ENCODE measurements around the gene TBCD.

Gene TBCD

DNA sequence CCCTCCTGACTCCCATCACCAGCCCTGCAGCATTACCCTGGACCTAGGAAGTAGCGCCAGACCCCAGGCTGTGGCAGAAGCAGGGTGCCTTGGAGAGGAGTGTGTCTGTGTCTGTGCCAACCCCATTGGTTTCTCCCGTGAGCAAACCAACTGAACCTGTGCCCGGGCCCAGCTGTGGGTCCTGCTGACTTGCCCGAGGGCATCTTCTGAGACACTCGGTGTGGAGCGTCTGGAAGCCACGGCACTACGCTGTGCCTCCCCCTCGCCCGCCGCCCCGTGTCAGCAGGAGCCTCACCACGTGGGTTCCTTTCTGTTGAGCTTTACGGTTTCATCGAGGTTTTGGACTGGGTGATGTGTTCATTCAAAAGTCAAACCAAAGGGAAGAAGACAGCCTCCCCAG, 60.2 kb downstream of the TBCD start:
- no peak for DNase-seq

DNA sequence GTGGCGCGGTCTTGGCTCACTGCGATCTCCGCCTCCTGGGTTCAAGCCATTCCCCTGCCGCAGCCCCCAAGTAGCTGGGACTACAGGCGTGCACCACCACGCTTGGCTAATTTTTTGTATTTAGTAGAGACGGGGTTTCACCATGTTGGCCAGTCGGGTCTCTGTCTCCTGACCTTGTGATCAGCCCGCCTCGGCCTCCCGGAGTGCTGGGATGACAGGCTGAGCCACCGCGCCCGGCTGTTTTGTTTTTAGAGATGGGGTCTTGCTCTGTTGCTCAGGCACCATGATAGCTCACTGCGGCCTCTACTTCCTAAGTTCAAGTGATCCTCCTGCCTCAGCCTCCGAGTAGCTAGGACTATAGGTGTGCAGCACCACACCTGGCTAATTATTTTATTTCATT, 60.7 kb downstream of the TBCD start:
- no peak for DNase-seq

DNA sequence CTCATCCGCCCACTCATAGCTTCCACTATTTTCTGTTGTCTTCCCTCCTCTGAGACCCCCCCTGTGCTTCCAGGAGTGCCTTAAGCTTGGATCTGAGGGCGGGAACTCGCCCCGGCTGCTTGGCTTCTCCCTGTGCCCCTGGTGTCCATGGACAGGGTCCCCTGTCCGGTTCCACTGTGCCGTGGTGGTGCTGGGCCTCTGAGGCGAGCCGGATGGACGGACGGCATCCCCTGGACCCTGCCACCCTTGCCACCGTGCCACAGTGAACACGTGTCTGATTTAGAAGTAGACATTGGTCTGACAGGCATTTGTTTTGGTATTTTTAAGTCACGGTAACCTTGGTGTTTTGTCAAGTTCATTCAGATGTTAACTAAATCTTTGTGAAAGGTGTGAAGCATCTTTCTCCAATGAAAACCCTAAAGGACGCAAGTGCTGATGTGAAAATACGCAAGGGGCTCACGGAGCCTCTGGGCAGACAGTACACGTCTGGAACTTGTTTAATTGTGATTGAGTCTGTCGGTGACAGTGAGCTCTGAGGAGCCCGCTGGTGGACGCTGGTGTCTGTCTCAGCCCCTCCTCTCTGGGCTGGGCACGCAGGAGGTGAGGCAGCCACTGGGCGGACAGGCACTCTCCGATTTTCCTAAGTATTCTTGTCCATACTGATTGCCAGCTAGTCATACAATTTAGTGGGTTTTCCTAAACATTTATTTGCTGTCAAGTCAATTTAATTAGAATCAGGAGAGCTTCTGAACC, 61.6 kb downstream of the TBCD start:
- DNase-seq: no peak

DNA sequence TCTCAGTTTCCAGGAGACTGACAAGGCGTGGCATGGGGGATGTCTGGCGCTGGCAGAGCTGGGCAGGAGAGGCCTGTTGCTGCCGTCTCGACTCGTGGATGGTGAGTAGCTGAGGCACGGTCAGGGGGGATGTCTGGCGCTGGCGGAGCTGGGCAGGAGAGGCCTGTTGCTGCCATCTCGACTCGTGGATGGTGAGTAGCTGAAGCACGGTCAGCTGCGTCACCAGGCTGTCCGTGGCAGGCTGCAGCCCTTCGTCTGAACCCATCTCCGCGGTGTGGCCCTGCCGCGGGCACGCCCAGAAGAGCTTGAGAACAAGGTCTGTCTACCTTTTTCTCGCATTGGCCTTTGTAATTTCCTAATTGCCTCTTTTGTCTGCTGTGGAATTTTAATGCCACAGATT, 63.0 kb downstream of the TBCD start:
- no peak for DNase-seq

DNA sequence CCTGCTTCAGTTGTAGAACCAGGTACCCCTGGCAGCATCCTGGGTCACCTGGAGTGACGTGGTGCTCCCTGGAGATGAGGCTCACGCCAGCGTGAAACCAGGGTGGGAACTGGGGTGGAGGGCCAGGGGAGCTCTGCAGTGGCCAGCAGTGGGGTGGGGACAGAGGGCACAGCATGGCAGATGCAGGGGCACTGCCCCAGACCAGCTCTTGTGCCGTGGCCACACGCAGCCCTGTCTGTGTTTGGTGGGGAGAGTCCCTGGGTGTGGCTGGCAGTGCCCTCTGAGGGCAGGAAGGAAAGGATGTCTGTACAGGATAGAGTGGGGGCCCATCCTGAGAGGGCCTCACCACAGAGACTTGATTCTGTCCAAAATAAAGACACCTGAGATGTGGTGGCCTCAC, 63.5 kb downstream of the TBCD start:
- no peak for DNase-seq

DNA sequence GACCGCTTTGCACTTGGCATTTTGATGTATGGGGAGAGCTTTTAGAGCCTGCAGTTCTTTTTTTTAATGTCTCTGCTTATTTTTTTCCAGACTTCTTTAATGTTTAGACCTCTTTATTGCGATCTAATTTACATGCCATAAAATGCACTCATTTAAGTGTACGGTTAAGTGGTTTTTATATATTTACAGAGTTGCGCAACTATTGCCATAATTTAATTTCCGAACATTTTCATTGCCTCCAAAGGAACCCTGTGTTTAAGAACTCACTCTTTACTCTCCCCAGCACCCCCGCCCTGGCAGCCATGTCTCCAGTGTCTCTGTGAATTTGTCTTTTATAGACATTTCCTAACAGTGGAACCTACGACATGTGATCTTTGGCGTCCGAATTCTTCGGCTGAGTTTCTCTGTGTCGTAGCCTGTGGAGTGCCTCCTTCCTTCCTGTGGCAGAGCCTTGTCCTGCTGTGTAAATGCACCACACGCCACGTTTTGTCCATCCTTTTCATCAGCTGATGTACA, 64.0 kb downstream of the TBCD start:
- no peak for DNase-seq

DNA sequence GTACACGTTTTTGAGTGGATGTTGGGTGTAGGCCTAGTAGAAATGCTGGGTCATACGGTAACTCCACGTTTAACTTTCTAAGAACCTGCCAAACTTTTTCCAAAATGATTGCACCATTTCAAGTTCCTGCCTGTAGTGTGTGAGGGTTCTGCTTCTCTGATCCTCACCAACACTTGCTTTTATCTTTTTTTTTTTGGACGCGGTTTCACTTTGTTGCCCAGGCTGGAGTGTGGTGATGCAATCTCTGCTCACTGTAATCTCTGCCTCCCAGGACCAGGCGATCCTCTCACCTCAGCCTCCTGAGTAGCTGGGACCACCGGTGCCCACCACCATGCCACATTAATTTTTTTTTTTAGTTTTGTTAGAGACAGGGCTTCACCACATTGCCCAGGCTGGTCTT, 64.5 kb downstream of the TBCD start:
- DNase-seq: no peak

DNA sequence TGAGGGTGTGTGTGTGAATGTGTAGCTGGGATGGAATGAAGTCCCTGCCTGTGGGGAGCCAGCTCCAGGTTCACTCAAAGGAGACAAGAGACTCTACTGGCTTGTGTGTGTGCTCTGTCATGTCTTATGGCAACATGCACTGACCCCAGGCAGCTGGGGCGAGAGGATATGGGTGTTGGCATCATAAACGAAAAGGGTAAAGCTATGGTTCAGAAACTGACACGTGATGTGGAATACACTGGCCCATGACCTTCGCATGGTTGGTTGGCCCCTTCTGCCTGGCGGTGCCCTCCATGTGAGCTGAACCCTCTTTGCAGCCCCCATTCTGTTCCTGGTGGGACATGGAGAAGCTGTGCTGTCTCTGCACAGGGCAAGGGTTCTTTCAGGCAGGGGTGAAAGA, 66.1 kb downstream of the TBCD start:
- no peak for DNase-seq

DNA sequence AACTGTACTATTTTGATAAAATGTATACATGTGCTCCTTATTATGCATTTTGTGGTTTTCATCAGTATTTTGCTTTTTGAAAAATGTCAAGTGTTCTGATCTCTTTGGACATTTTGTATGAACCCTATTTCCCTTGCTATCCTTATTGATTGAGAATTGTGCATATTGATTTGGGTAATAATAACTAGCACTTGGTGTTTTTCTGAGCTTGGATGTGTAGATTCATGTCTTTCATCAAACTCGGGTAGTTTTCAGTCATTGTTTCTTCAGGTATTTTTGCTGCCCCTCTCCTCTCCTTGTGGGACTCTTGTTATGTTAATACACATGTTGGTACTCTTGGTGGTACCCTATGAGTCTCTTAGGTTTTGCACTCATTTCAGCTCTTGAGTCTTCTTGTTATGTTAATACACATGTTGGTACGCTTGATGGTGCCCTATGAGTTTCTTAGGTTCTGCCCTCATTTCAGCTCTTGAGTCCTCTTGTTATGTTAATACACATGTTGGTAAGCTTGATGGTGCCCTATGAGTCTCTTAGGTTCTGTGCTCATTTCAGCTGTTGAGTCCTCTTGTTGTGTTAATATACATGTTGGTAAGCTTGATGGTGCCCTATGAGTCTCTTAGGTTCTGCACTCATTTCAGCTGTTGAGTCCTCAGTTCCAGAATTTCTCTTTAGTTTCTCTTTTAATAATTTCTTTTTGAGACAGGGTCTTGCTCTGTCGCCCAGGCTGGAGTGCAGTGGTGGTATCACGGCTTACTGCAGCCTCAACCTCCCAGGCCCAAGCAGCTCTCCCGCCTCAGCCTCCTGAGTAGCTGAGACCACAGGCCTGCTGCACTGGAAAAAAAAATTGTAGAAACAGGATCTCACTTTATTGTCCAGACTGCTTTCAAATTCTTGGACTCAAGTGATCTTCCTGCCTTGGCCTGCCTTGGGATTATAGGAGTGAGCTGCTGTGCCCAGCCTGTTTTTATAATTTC, 68.7 kb downstream of the TBCD start:
- no peak for DNase-seq

DNA sequence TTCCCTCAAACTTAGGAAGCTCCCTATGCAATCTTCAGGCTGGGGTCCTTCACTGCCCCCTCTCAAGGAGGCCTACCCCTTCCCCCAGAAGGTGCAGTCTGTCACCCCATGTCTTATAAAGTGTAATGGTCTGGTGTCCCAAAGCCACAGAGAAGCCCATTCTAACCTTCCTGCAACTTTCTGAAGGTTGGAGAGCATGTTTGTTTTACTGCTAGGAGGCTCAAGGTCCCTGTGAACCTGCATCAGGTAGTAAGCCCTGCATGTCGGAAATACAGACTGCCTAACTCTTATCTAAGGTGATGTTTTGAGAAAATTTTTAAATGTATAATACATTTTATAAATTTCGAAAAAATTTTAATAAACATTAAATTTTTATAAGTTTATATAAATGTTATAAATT, 69.7 kb downstream of the TBCD start:
- no peak for DNase-seq

DNA sequence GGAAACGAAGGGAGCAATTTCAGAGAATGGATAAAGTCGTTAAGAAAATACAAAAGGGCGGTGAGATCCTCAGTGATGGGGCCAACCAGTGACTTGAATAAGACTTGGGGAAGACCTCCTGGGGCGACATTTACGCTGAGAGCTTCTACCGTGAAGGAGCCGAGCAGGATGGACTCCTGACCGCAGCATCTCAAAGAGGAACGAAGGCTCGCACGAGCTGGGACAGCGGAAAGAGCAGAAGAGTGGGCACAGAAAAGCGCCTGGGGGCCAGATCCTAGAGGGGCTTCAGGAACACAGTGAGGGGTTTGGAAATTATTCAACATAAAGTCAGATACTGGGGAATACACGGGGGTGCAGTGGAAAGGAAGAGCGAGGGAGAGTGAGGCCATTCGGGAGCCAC, 70.4 kb downstream of the TBCD start:
- no peak for DNase-seq

DNA sequence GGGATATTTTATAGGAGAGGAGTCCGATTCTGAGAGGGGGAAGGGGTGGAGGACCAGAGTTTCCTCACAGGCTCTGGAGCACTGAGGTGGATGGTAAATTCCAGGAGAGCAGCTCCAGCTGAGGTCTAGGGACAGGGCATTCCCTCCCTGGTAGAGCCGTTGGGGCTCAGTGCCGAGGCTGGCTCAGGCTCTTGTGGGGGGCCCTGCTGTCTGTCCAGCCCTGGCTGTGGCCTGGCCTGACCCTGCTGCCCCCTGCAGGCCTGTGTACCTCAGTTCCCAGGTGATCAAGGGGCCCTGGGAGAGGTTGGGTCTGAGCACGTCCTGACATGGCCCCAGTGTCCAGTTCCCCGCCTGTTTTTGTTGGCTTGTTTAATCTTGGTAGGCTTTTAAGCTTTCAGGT, 71.1 kb downstream of the TBCD start:
- DNase-seq: no peak

DNA sequence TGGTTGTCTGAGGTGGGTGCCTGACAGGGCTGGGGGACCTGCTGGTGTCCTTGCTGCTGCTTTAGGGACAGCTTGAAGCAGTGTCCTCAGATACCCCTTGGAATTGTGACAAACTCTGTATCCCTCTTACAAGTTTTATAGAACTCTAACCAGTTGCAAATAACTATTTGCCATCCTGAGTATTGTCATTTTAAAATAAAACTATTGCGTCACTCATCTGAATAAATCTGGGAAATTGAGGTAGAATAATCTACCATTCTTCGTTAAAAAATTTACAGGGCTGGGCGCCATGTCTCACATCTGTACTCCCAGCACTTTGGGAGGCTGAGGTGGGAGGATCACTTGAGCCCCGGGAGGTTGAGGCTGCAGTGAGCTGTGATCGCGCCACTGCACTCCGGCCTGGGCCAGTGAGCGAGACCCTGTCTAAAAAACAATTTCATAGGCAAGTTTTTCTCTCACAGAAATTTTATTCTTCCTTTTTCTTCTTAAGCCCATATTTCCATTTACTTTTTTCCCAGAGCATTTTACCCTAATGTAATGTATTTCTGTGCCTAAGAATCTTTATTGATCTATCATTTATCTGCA, 73.8 kb downstream of the TBCD start:
- no peak for DNase-seq

DNA sequence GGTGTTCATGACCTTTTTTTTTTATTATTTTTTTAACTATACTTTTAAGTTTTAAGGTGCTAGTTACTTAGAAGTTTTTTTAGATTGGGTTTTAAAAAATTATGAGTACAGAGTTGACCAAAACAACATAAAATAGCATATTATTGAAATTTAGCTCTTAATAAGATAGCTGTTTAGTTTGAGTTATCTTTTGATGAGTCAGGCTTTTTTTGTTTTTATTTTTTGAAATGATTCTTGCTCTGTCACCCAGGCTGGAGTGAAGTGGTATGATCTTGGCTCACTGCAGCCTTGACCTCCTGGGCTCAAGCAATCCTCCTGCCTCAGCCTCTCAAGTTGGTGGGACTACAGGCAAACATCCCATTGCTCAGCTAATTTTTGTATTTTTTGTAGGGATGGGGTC, 74.3 kb downstream of the TBCD start:
- no peak for DNase-seq

DNA sequence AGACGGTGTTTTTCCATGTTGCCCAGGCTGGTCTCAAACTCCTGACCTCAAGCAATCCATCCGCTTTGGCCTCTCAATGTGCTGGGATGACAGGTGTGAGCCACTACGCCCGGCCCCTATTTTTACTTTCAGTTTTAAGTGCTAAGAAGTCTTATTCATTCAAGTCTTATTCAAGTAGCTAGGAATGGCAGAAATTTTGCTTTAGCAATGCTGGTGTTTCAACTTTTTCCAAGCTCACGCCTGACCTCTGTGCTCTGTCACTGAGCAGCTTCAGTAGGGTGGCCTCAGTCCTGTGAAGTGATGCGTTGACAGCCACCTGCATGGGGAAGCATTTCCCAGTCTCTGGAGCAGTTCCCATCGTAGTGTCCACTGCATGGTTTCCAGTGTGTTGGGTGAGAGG, 75.1 kb downstream of the TBCD start:
- no peak for DNase-seq

DNA sequence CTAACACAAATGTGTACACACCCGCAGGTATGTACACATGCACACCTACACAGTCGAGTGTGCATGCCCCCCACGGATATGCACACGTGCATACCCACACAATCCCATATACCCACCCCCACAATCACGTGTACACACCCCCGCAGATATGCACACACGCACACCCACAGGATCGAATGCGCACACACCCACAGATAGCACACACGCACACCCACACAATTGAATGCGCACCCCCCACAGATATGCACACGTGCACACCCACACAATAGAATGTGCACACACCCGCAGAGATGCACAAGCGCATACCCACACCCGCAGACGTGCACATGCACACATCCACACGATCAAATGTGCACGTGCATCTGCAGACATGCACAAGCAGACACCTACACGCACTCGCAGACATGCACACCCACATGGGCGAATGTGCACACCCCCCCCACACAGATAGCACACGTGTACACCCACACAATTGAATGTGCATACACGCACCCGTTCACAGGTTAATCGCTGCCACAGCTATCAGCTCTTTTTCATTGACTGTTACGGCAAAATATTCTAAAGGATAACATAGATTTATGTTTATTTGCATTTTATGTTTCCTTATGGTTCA, 77.1 kb downstream of the TBCD start:
- no peak for DNase-seq

DNA sequence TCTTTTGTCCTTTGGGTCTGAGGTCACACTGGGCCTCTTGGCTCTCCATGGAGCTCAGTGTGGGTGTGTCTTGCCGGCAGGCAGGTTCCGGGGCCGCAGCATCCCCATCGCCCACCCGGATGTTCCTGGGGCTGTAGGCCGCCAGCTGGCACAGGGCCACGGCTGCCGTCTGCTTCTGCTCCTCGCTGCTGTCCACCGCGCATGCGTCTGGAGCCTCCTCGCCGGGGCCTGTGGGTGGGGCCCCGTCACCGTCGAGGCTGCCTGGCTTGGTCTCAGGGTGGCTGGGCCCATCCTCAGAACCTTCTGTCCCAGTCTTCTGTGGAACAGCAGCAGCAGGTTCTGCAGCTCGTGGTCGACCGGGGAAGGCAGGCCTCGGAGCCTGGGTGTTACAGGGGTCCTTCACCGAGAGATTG, 78.4 kb downstream of the TBCD start:
- DNase-seq: no peak

DNA sequence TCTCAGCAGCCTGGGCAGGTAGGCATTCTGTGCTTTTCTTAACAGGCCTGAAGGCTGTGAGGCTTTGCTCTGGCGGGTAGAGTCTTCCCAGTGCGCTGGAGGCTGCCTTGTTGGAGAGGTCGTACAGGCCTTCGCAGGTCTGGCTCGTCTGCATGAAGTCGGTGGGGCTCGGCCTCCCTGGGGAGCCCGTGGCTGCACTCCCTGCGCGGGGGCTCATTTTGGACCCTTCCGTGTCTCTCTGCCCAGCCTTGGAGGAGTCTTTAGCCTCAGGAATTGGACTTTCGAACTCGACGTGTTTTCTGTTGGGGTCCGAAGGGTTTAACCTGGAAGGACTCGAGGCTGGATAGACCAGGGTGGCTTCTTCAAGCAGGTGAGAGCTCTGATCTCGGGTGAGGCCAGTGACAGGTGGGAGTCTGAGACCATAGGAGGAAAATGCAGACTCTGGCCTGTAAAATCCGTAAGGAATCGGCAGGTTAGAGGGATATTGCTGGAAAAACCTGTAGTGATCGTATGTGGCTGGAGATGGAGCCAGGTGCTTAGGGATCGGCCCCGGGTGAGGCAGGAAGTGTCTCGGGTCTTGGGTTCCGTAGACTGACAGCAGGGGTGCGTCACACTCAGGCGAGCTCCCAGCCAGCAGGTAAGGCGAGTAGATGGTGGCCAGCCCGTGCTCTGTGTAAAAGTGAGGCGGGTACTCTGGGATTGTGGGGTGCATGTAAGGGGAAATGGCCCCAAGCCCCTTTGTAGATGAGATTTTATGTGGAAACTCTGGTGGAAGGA, 79.4 kb downstream of the TBCD start:
- DNase-seq: no peak

DNA sequence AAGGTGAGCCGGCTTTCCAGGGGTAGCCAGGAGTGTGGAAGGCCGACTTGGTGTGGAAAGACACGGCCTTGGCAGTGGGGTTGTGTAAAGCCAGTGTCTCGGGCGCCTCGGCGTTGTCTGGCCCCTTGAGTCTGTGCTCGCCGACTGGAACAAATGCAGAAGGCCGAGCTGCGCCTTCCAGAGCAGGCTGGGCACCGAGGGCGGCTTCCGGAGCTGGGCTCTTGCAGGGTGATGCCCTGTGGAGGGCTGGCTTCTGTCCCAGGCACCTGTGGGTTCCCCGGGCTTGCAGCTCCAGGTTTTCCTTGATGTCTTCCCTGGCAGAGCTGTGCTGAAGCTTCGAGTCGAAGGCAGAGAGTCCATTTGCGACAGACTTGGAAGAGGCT, 79.9 kb downstream of the TBCD start:
- DNase-seq: no peak

DNA sequence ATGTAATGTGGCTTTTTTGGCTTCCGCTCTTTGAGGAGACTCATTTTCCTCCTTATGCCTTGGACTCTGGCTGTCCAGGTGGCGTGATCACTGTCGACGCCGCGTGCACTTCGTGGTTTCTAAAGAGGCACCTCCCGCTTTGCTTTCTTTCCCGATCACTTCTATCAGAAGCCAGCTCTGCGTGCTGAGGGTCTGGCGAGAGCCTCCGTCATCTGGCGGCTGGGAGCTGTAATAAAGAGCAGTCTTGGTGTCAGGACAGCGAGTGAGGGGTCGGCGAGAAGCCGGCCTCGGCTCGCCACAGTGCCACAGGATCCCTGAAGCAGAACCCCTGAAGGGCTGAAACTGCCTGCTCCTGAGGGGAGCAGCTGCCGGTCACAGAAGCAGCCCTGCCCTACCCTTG, 80.5 kb downstream of the TBCD start:
- DNase-seq: no peak

DNA sequence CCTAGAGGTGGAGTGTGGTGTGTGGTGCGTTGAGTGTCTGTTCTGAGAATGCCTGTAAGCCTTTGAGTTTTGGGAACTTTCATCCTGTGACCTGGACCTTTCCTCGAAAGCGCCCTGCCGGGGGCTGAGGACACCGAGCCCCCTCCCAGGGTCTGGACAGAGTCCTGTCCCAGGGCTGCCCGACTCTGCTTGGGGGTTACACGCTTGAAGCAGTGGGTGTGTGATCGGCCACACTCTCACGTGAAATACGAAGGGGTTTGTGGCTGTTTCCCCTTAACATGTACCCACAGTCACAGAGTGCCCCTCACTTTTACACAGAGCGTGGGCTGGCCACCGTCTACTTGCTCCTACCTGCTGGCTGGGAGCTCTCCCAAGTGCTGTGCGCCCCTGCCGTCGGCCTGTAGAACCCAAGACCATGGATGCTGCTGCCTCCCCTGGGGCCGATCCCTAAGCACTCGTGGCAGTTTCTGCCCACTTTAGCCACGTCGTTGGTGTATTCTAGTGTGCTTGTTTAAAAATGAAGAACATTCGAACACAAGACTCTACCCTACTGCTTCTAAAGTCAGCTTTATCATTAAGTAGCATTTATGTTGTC, 81.1 kb downstream of the TBCD start:
- DNase-seq: no peak

DNA sequence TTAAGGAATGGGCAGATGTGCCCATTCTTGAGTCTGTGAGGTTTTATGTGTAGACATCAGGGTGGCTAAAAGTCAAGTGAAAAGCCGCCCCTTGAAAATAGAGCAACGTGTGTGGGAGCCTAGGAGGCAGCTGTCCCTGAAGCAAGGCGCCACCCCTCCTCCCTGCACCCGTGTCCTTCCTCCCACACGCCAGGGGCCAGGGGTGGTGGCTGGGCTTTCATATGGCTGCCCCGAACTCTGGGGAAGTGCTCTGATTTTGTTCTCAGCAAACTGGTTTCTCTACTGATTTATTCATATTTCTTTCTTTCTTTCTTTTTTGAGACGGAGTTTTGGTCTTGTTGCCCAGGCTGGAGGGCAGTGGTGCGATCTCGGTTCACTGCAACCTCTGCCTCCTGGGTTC, 83.3 kb downstream of the TBCD start:
- no peak for DNase-seq

All from activated CD4-positive, alpha-beta T cell treated with anti-CD3 and anti-CD28 coated beads for 48 hours (primary cell).